Panc1 (cell line): ENCODE data around the gene GRAMD4. TPM values are rescaled to one million over a fixed set of nuclear protein-coding genes. Genes with fewer than 3 reads are reported as not detected.

Experiments
- ATAC-seq: fragments of 200-7000 bp; cut with Tn5 transposase; 2 replicates; pipeline ENCODE4 v1.9.1; 2020; ENCODE audit warnings: mild to moderate bottlenecking, moderate library complexity
- BruUV-seq: library from RNA; stranded (reverse); fragments of 400-500 nt; replicated peaks from 2 replicates; lab custom pipeline; 2021; lab: Mats Ljungman, UMichigan
- CTCF ChIA-PET: fragments of 300-600 bp; sonication (Branson Sonifier 250); formaldehyde crosslinking; loops from one replicate; lab custom pipeline; 2022; ENCODE audit warnings: antibody characterized with exemption; lab: Charles Lee
- POLR2A ChIA-PET: fragments of 300-600 bp; sonication (Branson Sonifier 250); formaldehyde crosslinking; loops from one replicate; lab custom pipeline; 2022; ENCODE audit warnings: antibody characterized with exemption; lab: Charles Lee
- DNase-seq: peaks from one replicate; pipeline ENCODE4 v3.0.0-alpha.2; 2010; ENCODE audit warnings: low read depth, low spot score
- H3K27ac ChIP-seq: 2 replicates; pipeline ENCODE4 v1.5.1; 2011; ENCODE audit warnings: mild to moderate bottlenecking, low read length, inconsistent platforms
- H3K27me3 ChIP-seq: fragments of 200-500 bp; sonication (Bioruptor generic); 2 replicates; pipeline ENCODE4 v1.6.0; 2014; ENCODE audit warnings: low read length, inconsistent platforms; ENCODE audit not compliant: control insufficient read depth, insufficient read depth
- H3K36me3 ChIP-seq: fragments of 200-500 bp; sonication (Bioruptor generic); 2 replicates; pipeline ENCODE4 v1.5.1; 2014; ENCODE audit warnings: inconsistent platforms, mild to moderate bottlenecking, low read length, moderate library complexity; ENCODE audit not compliant: control insufficient read depth, insufficient read depth
- H3K4me1 ChIP-seq: 2 replicates; pipeline ENCODE4 v1.5.1; 2011; ENCODE audit warnings: inconsistent platforms, mild to moderate bottlenecking, low read length, moderate library complexity; ENCODE audit not compliant: control insufficient read depth, insufficient read depth
- H3K4me3 ChIP-seq, 2 experiments: 2 replicates each; pipeline ENCODE4 v1.5.1; 2011 to 2012; ENCODE audit warnings: low read depth in 2 of 2, low read length in 2 of 2, mild to moderate bottlenecking in 2 of 2, inconsistent platforms in 1 of 2, moderate library complexity in 1 of 2
- H3K9me3 ChIP-seq: fragments of 200-500 bp; sonication (Bioruptor generic); 2 replicates; pipeline ENCODE4 v1.5.1; 2014; ENCODE audit warnings: low read depth, mild to moderate bottlenecking, inconsistent platforms, low read length, moderate library complexity; ENCODE audit not compliant: control insufficient read depth, insufficient read depth
- CTCF ChIP-seq: fragments of 450-650 bp; IDR thresholded peaks from 2 replicates; pipeline ENCODE4 v1.5.1; 2017; ENCODE audit warnings: mild to moderate bottlenecking
- POLR2AphosphoS5 ChIP-seq: IDR thresholded peaks from 2 replicates; pipeline ENCODE4 v1.6.1; 2012; ENCODE audit warnings: mild to moderate bottlenecking, low read depth, low read length, moderate library complexity
- SIN3A ChIP-seq: IDR thresholded peaks from 2 replicates; pipeline ENCODE4 v1.6.1; 2012; ENCODE audit warnings: low read depth, mild to moderate bottlenecking, low read length, moderate library complexity, borderline replicate concordance; ENCODE audit not compliant: insufficient read depth
- TCF7L2 ChIP-seq: IDR thresholded peaks from 2 replicates; pipeline ENCODE4 v1.6.1; 2011; ENCODE audit warnings: mild to moderate bottlenecking, low read depth, low read length, inconsistent platforms
- in situ Hi-C: cut with HindIII; loops from 2 replicates; pipeline ENCODE4 v1.10.0; 2016; ENCODE audit warnings: low sequenced_read_pairs, low pct_unique_long_range_greater_than_20kb
- intact Hi-C: fragments of 100-400 bp; cut with micrococcal nuclease; formaldehyde crosslinking; loops from one replicate; pipeline ENCODE4 v1.10.0; 2022; ENCODE audit not compliant: unreplicated experiment
- total RNA-seq: library from RNA; stranded (reverse); gene quantifications from one replicate; pipeline ENCODE4 v1.2.1, GENCODE V29; 2021; ENCODE audit not compliant: unreplicated experiment
- TF ChIP-seq, protein P1 (sequence below), 2 experiments: IDR thresholded peaks; 2 replicates each; pipeline ENCODE4 v1.6.1; 2011 to 2012; ENCODE audit warnings: low read depth in 2 of 2, control low read depth in 1 of 2, low read length in 1 of 2, mild to moderate bottlenecking in 1 of 2, moderate library complexity in 1 of 2; ENCODE audit not compliant: insufficient read depth in 1 of 2

GRAMD4 gene
- total RNA-seq, 1 experiment from 2014 or later: 30.8 TPM

- no TSS peak for BruUV-seq
- CTCF ChIA-PET: no interaction called here
- in situ Hi-C loops (no loop called here), intact Hi-C loops (no loop called here)
- Histone ChIP-seq H3K4me3 (no peak overlapping the region), H3K27ac (no peak overlapping the region), H3K4me1 (no peaks in the 10 kb centered on the region), H3K36me3 (no peaks in the 10 kb centered on the region), H3K9me3 (no peaks in the 10 kb centered on the region), H3K27me3 (no peaks in the 10 kb centered on the region)
- POLR2A ChIA-PET: no interaction called here
- no peak for TF ChIP-seq POLR2AphosphoS5
- TF ChIP-seq TCF7L2: no peak
- TF ChIP-seq CTCF: no peak
- no peak for TF ChIP-seq SIN3A
- TF ChIP-seq, protein P1, sequence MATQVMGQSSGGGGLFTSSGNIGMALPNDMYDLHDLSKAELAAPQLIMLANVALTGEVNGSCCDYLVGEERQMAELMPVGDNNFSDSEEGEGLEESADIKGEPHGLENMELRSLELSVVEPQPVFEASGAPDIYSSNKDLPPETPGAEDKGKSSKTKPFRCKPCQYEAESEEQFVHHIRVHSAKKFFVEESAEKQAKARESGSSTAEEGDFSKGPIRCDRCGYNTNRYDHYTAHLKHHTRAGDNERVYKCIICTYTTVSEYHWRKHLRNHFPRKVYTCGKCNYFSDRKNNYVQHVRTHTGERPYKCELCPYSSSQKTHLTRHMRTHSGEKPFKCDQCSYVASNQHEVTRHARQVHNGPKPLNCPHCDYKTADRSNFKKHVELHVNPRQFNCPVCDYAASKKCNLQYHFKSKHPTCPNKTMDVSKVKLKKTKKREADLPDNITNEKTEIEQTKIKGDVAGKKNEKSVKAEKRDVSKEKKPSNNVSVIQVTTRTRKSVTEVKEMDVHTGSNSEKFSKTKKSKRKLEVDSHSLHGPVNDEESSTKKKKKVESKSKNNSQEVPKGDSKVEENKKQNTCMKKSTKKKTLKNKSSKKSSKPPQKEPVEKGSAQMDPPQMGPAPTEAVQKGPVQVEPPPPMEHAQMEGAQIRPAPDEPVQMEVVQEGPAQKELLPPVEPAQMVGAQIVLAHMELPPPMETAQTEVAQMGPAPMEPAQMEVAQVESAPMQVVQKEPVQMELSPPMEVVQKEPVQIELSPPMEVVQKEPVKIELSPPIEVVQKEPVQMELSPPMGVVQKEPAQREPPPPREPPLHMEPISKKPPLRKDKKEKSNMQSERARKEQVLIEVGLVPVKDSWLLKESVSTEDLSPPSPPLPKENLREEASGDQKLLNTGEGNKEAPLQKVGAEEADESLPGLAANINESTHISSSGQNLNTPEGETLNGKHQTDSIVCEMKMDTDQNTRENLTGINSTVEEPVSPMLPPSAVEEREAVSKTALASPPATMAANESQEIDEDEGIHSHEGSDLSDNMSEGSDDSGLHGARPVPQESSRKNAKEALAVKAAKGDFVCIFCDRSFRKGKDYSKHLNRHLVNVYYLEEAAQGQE (IDR thresholded peaks at IDR 0.05; ENCODE audit: insufficient read depth in 1 of 2, low read depth in 2 of 2, low read length in 1 of 2): no peak
- DNase-seq: no peak
- no peak for ATAC-seq
These were observed 51.7 kb downstream of the GRAMD4 start for GRCh38 chr22:46671824-46672432.

DNA sequence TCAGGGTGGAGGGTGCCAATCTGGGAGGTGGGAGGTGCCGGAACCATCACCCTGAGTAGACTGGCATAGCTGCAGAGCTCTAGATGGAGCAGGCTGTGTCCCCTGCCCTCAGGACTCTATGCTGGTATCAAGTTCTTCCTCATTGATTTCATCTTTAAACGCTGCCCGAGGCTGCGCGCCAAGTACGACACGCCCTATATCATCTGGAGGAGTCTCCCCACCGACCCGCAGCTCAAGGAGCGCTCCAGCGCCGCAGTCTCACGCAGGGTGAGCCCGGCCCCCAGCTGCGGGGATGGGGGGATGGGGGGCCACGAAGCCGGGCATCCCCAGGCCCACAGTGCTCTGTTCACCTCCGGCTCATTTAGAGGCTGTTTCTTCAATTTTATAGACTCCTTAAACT is 52.5 kb downstream of the GRAMD4 start:
- Histone ChIP-seq H3K27me3 (no peaks in the 10 kb centered on the region), H3K36me3 (no peaks in the 10 kb centered on the region), H3K9me3 (no peaks in the 10 kb centered on the region), H3K4me1 (no peaks in the 10 kb centered on the region), H3K4me3 (no peak overlapping the region), H3K27ac (no peak overlapping the region)
- TF ChIP-seq SIN3A (no peak), TCF7L2 (no peak), POLR2AphosphoS5 (no peak), CTCF (no peak)
- TF ChIP-seq, protein P1 (IDR thresholded peaks at IDR 0.05; ENCODE audit: insufficient read depth in 1 of 2, low read depth in 2 of 2, low read length in 1 of 2): no peak
- intact Hi-C loops: no loop called here
- DNase-seq (no peak), ATAC-seq (no peak; the same call in 1 of the 2 replicates)
- POLR2A ChIA-PET: interaction anchor here (0.6 kb wide), 1 partner anchor 993 kb away, joined by 4 read pairs; no protein-coding TSS in a partner anchor
- no TSS peak for BruUV-seq
- in situ Hi-C loops: no loop called here
- CTCF ChIA-PET: no interaction called here
